ENCODE results near the gene SPOCK1.

SPOCK1 gene

DNA sequence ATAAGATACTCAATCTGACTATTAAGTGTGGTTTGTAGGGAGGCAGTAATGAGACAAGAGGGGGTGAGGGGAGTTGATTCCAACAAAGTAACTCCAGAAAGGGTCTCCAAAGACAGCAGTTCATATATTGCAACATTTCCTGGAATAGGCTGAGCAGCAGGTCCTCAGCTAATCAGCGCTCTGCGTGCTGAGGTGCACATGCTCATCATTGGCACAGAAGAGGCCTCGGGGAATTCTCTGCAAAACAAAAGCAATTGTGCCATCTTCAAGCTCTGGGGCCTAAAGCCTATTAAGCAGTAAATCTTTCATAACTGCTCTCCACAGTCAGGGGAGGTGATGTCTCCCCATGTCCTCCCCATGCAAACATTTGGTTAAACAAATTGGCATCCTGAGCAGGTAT is 357.3 kb downstream of the SPOCK1 start:
- no peak for DNase-seq

- DNase-seq, result no peak
Observed at GRCh38 chr5:137136991-137137632, 362.0 kb downstream of the SPOCK1 start.

- DNase-seq, result no peak
Observed at GRCh38 chr5:137134920-137135532, 364.1 kb downstream of the SPOCK1 start.

DNA sequence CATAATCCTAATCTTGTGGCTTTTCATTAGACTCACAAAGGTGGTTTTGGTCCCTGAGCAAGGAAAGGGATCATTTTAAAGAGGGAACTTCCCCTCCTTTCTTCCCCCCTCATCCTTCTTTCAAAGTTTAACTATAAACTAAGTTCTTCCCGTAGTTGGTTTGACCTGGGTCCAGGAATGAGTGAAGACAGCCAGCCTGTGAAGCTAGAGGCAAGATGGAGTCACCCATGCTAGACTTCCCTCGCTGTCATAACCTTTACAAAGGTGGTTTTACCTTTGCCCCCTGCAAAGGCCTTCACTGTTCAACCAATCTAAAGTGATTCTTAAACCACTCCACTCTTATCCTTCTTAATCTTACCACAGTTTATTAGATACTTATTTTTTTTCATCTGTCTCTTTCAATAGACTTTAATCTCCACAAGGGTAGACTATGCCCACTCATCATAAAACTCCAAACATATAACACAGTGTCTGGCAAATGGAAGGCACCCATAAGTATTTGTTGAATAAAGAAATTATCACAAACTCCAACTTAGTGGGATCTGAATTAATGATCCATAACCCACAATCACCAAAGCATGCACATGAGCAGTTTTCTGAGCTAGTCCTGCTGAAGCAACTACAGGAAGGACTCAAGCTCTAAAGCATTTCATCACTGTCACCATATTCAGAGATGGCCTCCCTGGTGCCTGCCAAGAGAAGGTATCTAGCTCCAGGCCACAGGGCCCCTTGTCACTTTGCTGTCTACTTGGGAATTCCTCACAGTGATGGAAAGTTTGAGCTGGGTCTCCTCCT is 369.0 kb downstream of the SPOCK1 start:
- DNase-seq, result no peak

- DNase-seq, result no peak
Observed at GRCh38 chr5:137128012-137128411, 371.1 kb downstream of the SPOCK1 start.

GRCh38 chr5:137126829-137127228 is 372.3 kb downstream of the SPOCK1 start:
- DNase-seq, result no peak

- no peak for DNase-seq
Observed at GRCh38 chr5:137122558-137122957, 376.6 kb downstream of the SPOCK1 start.

GRCh38 chr5:137122075-137122474 is 377.1 kb downstream of the SPOCK1 start:
- no peak for DNase-seq

DNA sequence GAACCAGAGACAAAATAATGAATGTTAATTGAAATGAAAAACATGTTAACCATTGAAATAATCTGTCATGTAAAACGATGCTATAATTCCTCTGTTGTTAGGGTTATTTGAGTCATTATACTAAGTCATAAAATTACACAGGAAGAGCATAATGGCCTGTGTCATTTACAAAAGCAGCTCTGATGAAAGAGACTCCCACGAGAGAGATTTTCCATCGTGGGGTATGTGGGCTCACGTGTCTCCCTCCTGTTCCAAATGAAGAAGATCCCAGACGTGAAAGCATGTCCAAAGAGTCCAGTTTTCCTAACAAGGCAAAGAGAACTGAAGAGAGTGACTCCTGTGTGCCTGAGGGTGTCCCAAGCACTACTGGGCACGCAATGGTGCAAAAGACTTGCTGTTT is 379.8 kb downstream of the SPOCK1 start:
- no peak for DNase-seq

GRCh38 chr5:137118629-137119028 is 380.5 kb downstream of the SPOCK1 start:
- no peak for DNase-seq

DNA sequence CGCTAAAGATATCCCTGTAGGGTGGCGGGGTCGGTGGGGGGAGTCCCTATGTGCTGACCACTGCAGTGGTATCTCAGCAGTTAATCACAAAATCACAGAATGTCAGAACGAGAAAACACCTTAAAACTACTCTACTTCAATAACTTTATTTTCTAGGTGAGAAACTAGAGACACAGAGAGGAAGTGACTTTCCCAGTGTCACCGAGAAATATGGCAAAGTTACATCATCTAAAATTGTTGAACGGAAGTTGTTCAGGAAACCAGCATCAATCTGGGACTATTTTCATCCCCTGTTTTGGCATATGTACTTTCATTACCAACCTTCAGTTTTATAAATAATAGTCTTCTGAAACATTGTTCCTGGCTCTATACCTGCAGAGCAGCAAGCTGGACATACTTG is 384.0 kb downstream of the SPOCK1 start:
- no peak for DNase-seq

GRCh38 chr5:137114529-137114928 is 384.6 kb downstream of the SPOCK1 start:
- no peak for DNase-seq

DNA sequence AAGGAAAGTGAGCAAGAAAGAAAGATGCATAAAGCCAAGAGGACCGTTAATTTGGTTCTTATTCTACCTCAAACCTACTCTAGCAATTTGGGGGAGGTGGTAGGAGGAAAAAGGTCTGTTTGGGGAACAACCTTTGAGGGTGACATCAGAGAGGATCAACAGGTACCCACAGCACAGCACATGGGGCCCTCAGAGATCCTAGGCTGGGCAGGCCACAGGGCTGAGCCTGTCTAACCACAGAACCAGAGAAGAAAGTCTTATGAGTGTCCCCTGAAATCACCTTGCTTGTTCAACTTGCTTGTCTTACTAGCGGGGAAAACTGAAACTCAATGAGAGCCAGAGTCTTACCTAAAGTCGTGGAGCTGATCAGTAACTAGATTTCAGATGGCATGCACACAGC is 385.2 kb downstream of the SPOCK1 start:
- DNase-seq, result no peak

DNA sequence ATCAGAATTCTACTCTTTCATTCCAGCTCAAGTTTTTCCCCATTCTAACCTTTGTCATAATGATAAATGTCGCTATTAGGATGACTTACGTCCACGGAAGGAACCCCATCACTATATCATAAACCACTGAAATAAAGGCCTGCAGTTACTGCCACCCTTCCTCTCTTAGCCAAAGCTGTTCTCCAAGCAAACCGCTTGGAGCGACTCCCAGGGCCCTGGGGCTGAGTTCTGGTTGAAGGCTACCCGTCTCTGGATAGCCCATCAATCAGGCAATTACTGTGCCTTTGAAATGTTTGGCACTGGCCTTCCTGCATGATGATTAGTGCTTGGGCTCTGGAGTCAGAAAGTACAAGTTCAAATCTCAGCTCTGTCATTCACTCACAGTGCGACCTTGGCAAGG is 386.0 kb downstream of the SPOCK1 start:
- DNase-seq, result no peak

DNA sequence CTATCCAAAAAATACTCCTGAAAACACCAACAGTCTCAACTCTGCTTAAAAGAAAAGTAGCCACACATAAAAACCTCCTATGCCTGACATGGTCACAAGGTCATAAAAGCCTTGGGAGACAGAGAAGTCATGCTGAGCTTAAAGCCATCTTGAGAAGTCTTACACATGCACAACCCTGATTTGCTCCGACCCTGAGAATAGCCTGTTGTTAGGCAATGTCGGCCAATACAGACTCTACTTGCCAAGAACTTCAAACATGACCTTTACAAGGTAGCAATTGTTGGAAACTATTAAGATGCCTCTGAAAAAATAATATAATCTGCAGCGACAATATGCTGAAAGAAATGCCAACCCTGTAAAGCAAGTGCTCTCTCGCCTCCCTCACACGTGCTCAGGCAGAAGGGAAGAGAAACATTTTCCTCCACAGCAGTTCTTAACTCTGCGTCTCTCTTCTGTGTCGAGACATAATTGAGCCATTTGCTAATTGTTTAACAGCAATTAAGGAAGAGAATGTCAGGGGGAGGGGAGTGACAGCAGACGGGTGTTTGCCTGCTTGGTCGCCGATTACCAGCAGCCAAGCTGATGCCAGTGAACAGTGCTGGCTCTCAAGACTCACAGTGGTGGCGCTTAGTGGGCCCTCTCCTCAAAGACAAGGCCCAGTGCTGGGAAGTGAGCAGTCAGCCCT is 393.6 kb downstream of the SPOCK1 start:
- DNase-seq, result no peak

DNA sequence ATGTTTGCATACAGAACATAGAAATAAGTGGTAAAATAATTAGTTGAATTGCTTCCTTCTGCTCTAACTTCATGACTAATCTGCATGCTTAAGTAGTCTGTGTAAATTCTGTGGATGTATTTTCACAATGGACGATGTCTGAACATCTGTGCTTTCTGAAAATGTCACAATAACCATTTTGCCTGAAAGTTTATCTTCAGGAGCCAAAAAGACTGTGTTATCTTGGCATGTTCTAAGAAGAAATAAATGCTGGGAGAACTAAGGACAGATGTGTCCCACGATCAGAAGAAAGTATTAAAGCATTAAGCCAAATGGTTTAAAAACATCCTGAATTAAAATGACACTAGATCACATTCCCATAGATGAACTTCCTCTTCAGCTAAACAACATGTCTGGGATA is 397.6 kb downstream of the SPOCK1 start:
- DNase-seq, result no peak

DNA sequence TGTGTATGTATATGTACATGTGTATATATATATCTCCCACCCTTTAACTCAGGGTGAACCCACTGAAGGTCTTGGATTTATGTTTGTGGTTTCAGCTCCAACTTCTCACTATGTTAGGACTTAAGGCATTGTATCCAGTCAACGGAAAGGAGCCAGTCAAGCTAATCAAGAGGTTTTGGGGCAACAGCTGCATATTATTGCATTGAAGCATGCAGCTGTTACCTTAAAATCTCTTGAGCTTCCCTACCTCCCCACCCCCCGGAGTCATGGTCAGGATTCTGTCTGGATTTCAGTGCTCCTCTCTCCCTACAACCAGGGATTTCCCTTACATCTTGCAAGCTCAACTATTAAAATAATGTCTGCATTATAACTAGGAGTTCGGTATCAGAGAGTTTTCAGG is 399.5 kb downstream of the SPOCK1 start:
- DNase-seq, result no peak

DNA sequence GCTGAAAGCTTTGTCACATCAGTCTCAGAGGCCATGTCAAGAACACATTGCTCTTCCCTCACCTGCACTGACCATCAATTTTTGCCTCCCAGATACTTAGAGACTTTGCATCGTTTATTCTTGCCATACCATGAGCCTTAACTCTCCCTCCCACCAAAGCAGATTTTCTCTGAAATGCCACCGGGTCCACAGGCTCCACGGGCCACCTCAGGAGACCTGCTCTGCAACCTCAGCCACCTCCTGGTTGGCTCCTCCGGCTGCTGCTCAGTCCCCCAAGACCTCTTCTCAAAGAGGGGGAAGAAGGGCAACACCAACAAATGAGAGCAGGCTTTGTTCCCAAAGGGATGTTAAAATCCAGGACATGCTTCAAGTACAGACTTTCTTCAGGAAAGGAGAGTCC is 400.5 kb downstream of the SPOCK1 start:
- no peak for DNase-seq

DNA sequence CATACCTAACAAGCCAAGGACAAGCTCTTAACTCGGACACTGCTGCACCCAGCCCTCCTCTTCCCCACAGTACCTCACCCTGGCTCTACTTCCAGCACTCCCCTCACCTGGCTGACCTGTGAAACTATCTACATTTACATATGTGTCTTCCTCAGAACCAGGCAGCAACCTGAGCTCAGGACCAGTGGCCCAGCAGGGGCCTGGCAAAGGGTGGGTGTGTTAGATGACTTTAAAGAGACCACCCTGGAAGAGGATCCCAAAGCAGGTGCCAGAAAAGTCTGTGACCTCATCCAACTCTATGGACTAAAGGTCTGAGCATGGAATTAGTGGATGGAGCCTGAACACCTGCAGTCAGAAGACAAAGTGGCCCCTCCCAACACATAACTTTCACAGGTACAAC is 400.9 kb downstream of the SPOCK1 start:
- DNase-seq, result no peak

- no peak for DNase-seq
Observed at GRCh38 chr5:137097203-137097602, 401.9 kb downstream of the SPOCK1 start.

DNA sequence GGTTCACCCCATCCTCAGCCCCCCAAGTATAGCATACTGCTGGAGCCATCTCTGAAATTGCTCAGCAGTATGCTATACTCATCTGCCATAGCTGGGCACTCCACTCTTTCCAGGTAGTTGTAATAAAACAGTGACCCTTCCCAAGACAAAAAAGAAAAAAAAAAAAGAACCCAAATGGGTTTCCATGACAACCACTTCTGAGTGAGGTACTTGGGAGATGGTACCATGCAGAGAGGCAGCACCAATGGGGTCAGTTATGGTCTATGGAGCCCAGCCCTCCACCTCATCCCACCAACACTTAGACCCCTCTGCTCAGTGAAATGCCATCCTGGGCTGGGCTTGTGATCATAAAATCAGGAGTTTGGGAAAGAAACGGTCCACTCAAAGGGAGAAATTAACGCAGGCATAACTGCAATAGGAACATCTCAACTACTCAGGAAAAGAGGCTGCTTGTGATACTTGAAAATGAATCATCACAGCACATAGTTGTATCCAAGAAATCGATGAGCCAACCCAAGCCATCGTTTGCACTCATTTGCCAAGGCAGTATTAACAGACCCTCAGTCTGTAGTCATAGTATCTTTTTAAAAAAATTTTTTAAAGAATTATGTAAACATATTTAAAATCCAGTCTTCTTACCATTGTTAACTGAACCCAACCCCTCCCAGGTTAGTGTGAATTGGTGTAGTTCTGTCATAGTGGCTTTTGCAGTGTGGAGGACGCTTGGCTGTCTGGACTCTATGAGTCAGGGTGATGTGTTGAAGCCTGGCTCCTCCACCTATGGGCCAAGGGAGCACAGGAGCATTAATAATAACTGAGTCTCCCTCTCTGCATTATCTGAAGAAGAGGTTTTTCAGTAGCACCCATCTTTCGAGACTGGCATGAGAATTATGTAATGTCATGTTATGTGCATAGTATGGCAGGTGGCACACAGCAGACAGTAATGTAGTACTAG is 402.7 kb downstream of the SPOCK1 start:
- DNase-seq, result no peak

GRCh38 chr5:137095597-137095996 is 403.5 kb downstream of the SPOCK1 start:
- no peak for DNase-seq

DNA sequence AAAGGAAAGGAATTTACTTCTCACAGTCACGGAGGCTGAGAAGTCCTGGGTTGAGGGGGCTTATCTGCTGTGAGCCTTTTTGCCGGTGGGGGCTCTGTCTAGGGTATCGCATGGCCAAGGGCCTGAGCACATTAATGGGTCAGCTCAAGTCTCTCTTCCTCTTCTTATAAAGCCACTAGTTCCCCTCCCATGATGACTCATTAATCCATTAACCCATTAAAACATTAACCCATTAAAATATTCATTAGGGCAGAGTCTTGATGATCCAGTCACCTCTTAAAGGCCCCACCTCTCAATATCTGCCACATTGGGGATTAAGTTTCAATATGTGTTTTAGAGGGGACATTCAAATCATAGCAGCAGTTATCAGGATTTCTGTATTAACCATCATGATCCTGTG is 406.3 kb downstream of the SPOCK1 start:
- DNase-seq, result no peak
